Left ventricle myocardium inferior (tissue), 1 donor: Measurements from ENCODE around the gene ENTPD2. TPM values are rescaled to one million over a fixed set of nuclear protein-coding genes. Genes with fewer than 3 reads are reported as not detected.

Experiments
- DNase-seq: peaks from one replicate; pipeline ENCODE4 v3.0.0-alpha.2; 2020
- H3K27ac ChIP-seq: fragments of 200-600 bp; replicated peaks from 2 replicates; pipeline ENCODE4 v1.8.0; 2021
- H3K27me3 ChIP-seq: fragments of 200-600 bp; 2 replicates; pipeline ENCODE4 v1.8.0; 2021; ENCODE audit warnings: low read depth
- H3K36me3 ChIP-seq: fragments of 200-600 bp; 2 replicates; pipeline ENCODE4 v1.8.0; 2021
- H3K4me1 ChIP-seq: fragments of 200-600 bp; 2 replicates; pipeline ENCODE4 v1.8.0; 2021
- H3K4me3 ChIP-seq: fragments of 200-600 bp; 2 replicates; pipeline ENCODE4 v1.8.0; 2021; ENCODE audit warnings: mild to moderate bottlenecking, moderate library complexity
- H3K9me3 ChIP-seq: fragments of 200-600 bp; replicated peaks from 2 replicates; pipeline ENCODE4 v1.8.0; 2021
- CTCF ChIP-seq: fragments of 200-600 bp; IDR thresholded peaks from 2 replicates; pipeline ENCODE4 v1.8.0; 2021; ENCODE audit warnings: antibody characterized with exemption, mild to moderate bottlenecking, borderline replicate concordance
- intact Hi-C: fragments of 100-400 bp; cut with micrococcal nuclease; formaldehyde crosslinking; loops from one replicate; pipeline ENCODE4 v1.11.0; 2022
- total RNA-seq: library from RNA; stranded (reverse); fragmentation: NEBNext Ultra II Directional; extraction: Animal tissue kit (Norgen Biotek cat#: 25700); gene quantifications from one replicate; pipeline ENCODE4 v1.2.1, GENCODE V29; 2021
- donor health status: DM: no; HTN: yes; CAD: no; lungs with severe emphysema.

ENTPD2 gene
- total RNA-seq, 1 donor from 2014 or later: 1.5 TPM

DNA sequence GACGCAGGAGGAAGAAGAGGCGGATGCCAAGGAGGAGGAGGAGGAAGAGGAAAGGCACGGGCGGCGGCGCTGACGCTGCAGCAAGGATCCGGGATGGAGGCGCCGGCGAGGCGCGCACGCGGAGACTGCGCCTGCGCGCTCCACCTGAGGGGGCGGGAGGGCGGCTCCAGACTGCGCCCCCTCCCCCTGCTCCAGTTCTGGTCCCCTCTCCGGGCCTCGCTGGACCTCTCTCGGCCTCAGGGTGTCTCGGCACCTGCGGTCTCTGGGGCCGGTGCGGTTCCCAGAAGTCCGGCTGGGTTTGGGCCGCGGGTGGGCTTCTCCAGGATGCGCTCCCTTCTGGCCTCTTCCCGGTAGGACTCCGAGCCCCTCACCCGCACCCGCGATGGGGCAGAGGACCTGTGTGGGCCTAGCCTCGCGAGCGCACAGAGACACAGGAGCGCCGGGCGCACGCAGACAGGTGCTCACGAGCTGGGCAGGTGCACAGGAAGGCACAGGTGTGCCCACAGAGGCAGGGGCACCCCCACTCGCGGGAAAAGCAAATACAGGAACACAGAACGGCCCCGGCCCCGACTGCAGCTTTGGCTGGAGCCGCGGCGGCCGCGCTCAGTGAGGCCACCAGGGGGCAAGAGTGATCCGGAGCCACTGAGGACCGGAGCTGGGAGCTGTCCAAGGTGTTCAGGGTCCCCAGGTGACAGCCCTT, 7.6 kb downstream of the ENTPD2 start, which contains the start of gene NPDC1:
NPDC1 (minus strand) TSS at position 90 of the 700 bp plus-strand sequence. CDS start 188 bp downstream, outside the sequence.
- H3K36me3 ChIP-seq: peaks cover 9% of the 10 kb centered on the region
- peak within 1 kb of the TSS; percentile 93 for H3K27ac ChIP-seq
- H3K4me1 ChIP-seq: peaks cover 62% of the 10 kb centered on the region
- no peaks in the 10 kb centered on the region for H3K9me3 ChIP-seq
- H3K4me3 ChIP-seq: peak within 1 kb of the TSS; percentile 80
- H3K27me3 ChIP-seq: peaks cover 45% of the 10 kb centered on the region
- TF ChIP-seq CTCF: peak; percentile 90
- DNase-seq: peak; percentile 79
- intact Hi-C loops: no loop called here

- no peak for DNase-seq
- Histone ChIP-seq H3K27ac (peak overlapping the region; percentile 93), H3K27me3 (peaks cover 37% of the 10 kb centered on the region)
Observed at GRCh38 chr9:137045294-137046087, 8.4 kb downstream of the ENTPD2 start.

DNA sequence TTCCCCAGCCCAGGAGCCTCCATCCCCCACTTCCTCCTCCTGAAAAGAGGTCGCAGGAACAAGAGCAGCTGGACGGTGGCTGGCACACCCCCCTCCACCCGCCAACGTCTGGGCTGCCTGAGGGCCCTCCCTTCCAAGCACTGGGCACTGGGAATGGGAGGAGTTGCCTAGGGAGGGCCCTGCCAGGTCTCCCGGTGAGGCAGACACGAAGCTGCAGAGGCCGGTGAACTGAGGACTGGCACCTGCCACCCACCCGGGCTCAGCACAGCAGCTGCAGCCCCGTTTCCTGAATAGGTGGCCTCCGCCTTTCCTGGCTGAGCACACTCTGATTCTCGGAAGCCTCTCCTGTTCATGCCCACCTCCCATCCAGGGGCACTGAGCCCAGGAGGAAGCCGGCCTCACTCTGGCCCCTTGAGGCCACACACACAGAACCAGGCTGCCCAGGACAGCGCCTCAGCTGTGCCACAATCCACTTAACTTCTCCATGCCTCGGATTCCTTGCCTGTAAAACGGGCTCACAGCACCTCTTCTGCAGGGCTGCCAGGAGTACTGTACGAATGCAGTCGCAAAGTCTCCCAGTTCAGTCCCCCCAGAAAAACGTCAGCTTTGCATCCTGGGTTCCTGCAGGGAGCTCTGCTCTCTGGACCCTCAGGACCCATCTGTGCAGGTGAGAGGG, 9.2 kb downstream of the ENTPD2 start:
- no peak for DNase-seq
- H3K27me3 ChIP-seq: peaks cover 30% of the 10 kb centered on the region
- no peak for TF ChIP-seq CTCF
- intact Hi-C loops: no loop called here
- H3K4me1 ChIP-seq: peaks cover 69% of the 10 kb centered on the region
- peak overlapping the region; percentile 93 for H3K27ac ChIP-seq
- H3K9me3 ChIP-seq: no peaks in the 10 kb centered on the region
- peaks cover 24% of the 10 kb centered on the region for H3K36me3 ChIP-seq
- H3K4me3 ChIP-seq: peak overlapping the region; percentile 80

More at GRCh38 chr9:137045294-137046087, 8.4 kb downstream of the ENTPD2 start:
- no peaks in the 10 kb centered on the region for H3K9me3 ChIP-seq
- peaks cover 15% of the 10 kb centered on the region for H3K36me3 ChIP-seq
- intact Hi-C loops: no loop called here
- peaks cover 69% of the 10 kb centered on the region for H3K4me1 ChIP-seq
- peak overlapping the region; percentile 80 for H3K4me3 ChIP-seq
- no peak for TF ChIP-seq CTCF

DNA sequence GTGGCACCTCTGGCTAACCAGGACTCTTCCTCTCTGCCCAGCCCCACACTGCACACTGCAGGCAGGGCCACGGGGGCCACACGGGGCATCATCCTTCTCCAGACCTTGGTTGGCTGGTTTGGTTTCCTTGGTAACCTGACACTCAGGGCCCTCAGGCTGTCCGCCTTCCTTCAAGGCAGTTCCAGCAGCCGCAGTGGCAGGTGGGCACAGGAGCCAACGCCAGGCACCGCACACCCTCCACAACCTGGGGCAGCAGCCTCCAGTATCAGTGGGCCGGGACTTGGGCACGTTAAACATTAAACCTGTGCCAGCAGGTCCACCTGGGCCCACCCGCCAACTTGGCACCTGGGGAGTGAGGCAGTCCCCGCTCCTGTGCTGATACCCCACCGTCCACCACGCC, 9.8 kb downstream of the ENTPD2 start:
- H3K4me1 ChIP-seq: peaks cover 64% of the 10 kb centered on the region
- H3K9me3 ChIP-seq: no peaks in the 10 kb centered on the region
- no peak for TF ChIP-seq CTCF
- peaks cover 30% of the 10 kb centered on the region for H3K36me3 ChIP-seq
- H3K27ac ChIP-seq: peak overlapping the region; percentile 93
- peaks cover 24% of the 10 kb centered on the region for H3K27me3 ChIP-seq
- H3K4me3 ChIP-seq: peak overlapping the region; percentile 80
- DNase-seq: no peak
- intact Hi-C loops: no loop called here
